ENCODE data around the gene TBC1D5.

DNA sequence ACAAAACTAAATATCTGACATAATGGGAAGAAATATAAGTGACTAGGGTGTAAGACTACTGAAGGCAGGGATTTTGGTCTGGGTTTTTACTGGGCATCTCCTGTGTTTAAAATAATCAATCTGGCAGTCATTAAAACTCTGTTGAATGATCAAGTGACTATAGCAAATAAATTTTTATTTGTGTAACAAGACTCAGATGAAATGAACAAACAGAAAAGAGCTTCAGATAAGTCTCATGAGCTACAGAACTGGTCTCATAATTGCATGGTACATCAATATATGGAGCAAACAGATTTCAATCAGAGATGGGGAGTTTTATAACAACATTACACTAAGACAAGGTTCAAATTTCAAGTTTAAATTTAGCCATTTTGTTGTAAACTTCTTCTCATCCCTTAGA lies 485.2 kb downstream of the TBC1D5 start:
- TF ChIP-seq, protein P1, sequence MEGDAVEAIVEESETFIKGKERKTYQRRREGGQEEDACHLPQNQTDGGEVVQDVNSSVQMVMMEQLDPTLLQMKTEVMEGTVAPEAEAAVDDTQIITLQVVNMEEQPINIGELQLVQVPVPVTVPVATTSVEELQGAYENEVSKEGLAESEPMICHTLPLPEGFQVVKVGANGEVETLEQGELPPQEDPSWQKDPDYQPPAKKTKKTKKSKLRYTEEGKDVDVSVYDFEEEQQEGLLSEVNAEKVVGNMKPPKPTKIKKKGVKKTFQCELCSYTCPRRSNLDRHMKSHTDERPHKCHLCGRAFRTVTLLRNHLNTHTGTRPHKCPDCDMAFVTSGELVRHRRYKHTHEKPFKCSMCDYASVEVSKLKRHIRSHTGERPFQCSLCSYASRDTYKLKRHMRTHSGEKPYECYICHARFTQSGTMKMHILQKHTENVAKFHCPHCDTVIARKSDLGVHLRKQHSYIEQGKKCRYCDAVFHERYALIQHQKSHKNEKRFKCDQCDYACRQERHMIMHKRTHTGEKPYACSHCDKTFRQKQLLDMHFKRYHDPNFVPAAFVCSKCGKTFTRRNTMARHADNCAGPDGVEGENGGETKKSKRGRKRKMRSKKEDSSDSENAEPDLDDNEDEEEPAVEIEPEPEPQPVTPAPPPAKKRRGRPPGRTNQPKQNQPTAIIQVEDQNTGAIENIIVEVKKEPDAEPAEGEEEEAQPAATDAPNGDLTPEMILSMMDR (conservative IDR thresholded peaks at IDR 0.05 in 1 of 2, IDR thresholded peaks at IDR 0.05 in 1 of 2; ENCODE audit: extremely low read depth in 1 of 2, insufficient read depth in 1 of 2, low read depth in 1 of 2, low read length in 2 of 2) = no peak
- no peak for TF ChIP-seq EZH2 (IDR thresholded peaks at IDR 0.05; ENCODE audit: borderline replicate concordance, low read length)

Data from mammary epithelial cell (primary cell).